Activated T-cell treated with anti-CD3 and anti-CD28 coated beads, Interleukin-2, amount 50 U/mL, for 48 hours (primary cell): ENCODE measurements around the gene ASAP2.

Experiments used
- DNase-seq, 2 experiments: peaks; one replicate each; pipeline ENCODE4 v3.0.0-alpha.2; 2020

Gene ASAP2

DNA sequence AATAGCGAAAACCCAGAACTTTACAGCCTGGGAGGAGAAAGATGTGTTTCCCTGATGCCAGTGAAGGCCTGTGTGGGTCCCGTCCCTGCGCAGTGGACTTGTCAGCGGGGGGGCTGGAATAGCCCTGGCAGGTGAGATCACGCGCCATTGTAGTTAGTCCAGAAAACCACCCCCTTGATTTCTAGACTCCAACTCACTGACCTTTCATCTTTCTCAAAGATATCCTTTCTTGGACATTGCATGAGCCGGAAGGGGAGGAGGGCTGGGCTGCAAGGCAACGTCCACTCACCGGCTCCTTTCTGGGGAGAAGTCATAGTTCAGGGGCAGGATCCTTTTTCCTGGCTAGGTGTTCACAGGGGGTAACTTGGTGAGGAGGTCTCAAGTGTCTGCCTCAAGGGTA, 22.3 kb upstream of the ASAP2 start:
- DNase-seq = no peak

DNA sequence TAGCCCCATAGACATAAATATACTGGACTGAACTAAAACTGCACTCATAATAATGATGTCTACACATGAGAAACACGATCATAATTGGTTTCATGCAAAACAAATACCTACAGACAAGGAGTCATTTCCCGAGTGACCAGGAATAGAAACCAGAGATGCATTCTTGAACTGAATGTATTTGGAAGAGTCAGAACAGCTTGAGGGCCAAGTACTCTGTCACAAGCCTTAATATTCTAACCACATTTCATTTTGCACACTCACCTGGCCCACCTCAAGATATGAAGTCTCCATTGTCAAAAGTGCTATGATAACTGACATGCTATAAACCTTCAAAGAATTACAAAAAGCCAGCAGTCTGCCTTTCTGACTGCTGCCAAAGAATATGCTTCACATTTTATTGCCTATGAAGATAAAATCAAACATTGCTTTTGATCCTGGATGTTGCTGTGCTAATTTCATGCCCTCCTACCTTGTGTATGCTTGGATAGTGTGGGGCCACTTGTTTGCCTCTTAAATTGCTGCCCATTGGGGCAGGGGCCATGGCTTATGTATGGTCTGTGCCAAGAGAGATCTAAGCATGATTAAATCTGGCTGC, 18.9 kb upstream of the ASAP2 start:
- no peak for DNase-seq

DNA sequence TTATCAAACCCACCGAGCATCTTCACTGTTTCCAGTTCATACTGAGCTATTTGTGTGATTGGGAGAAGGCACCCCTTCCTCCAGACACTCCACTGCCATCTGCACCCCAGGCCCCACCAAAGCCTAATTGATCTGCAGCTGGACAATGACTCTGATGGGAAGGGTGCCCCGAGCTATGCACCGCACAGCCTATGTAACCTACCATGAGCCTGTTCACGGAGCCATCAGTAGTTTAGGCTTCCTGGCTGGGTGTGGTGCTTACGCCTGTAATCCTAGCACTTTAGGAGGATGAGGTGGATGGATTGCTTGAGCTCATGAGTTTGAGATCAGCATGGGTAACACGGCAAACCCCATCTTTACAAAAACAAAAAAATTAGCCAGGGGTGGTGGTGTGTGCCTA, 17.8 kb upstream of the ASAP2 start:
- no peak for DNase-seq

DNA sequence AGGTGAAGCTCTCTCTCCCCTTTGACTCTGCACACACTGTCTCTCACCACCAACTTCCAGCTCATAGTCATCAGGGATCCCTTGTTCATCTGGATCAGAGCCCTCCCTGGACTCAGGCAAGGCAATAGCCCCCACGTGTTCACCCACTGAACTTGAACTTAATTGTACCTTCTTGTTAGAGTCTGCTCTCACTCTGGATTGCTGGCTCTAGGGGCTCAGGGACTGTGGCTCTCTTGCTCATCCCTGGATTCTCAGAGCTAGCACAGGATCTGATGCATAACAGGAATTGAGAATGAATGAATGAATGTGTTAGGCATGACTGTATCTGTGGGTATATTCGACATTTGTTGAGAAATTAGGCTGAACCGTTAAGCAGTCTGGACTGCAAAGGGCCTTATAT, 16.7 kb upstream of the ASAP2 start:
- no peak for DNase-seq

DNA sequence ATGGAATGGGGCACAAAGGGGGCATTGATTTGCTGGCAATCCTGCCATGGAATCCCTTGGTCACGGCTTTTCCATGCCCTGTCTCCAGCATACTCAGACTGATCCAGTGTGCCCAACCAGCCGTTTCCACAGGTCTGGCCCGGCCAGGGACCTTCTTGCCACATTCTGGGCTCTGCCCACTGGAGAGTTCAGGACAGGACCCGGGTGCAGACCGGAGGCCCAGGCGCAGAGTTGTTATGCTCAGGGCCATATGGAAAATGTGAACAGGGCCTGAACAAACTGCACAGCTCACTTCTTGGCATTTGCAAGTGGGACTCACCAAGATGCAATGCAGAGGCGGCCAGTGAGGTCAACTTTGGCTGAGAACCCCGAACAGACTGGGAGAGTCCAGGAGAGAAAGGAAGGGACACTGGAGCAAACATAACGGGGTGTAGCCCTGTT, 15.6 kb upstream of the ASAP2 start:
- no peak for DNase-seq

DNA sequence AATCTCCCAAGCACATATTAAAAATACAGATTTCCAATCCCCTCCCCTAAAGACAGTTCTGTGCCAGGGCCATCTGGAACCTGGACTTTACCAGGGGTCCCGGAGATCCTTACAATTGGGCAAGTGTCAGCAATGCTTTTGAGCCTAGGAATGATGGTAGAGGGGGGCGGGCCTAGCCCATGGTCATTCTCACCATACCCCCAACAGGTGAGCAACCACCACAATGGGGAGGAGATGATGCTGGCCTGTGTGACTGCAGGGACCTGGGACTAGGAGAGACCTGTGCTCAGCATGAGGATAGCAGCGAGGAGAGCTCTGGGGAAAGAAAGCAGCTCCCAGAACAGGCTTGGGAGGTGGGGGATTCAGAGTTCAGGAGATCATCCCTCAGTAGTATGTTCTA, 13.9 kb upstream of the ASAP2 start:
- DNase-seq = no peak

DNA sequence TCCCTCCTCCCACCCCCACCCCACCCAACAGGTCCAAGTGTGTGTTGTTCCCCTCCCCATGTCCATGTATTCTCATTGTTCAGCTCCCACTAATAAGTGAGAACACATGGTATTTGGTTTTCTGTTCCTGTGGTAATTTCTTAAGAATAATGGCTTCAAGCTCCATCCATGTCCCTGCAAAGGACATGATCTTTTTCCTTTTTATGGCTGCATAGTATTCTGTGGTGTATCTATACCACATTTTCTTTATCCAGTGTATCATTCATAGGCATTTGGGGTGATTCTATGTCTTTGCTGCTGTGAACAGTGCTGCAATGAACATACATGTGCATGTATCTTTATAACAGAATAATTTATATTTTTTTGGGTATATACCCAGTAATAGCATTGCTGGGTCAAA, 12.3 kb upstream of the ASAP2 start:
- no peak for DNase-seq

DNA sequence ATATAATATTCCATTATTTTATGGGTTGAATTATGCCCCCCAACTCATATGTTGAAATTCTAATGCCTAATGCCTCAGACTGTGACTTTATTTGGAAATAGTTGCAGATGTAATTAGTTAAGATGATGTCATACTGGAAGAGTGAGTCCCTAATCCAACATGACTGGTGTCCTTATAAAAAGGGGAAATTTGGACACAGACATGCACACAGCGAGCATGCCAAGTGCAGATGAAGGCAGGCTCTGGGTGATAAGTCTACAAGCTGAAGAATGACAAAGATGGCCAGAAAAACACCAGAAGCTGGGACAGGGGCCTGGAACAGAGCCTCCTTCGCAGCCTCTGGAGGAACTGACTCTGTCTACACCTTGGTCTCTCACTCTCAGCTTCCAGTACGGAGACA, 10.0 kb upstream of the ASAP2 start:
- DNase-seq = no peak

DNA sequence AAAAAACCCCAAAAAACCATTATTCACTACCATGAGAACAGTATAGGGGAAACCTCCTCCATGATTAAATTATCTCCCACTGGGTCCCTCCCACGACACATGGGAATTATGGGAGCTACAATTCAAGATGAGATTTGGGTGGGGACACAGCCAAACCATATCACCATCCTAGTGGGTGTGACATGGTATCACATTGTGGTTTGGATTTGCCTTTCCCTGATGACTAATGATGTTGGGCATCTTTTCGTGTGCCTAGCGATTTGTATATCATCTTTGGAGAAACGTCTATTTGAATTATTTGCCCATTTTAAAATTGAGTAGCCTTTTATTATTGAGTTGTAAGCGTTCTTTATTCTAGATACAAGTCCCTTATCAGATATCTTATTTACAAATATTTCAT, 8.7 kb upstream of the ASAP2 start:
- no peak for DNase-seq

DNA sequence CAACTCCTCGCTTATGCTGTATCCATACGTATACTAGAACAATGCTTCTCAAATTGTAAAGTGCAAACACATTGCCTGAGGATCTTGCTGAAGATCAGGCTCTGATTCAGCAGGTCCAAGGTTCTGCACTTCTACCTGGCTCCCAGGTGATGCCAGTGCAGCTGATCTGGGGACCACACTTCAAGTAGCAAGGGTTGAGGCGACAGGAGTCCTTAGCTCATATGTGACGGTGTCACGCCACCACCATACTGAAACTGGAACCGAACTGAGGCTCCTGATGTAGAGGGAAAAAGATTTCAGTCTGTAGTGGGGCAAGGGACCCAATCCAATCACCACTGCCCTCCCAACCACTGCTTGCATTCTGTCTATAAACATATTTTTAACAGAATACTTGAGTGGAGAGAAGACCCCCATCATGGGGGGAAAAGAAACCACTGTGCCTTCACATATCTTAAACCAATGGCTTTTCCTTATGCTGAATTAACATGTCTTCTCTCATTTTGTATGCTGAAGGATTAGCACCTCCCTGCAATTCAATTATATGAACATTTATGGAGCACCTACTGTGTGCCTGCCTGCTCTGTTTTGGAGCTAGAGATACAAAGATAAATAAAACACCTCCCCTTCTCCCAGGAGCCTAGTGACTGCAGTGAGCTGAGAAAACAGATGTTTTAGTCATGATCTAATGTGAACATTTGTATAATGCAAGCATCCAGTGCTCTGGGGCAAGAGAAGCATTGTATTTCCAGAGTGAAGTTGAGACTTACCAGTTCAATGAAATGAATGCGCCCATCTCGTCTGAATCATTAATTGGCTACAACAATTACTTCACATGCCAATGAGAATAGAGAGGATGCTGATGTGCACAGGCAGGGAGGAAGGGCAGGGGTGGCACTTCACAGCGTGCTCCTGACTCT, 6.6 kb upstream of the ASAP2 start:
- DNase-seq = no peak

DNA sequence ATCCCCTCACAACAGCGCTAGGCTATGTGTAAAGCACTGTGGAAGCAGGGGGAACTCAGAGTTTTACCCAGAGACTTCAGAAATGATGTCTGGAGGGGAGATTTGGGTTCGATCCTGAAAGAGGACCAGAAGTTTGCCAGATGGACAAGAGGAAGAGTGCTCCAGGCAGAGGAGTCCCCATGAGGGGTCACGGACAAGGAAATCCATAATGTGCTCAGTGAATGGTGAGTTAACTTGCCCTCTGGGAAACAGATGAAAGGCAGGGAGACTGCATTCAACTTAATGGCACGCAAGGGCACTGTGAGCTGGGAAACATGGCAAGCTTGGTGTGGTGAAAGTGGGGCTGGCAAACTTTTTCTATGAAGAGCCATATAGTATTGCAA, 6.0 kb upstream of the ASAP2 start:
- no peak for DNase-seq

DNA sequence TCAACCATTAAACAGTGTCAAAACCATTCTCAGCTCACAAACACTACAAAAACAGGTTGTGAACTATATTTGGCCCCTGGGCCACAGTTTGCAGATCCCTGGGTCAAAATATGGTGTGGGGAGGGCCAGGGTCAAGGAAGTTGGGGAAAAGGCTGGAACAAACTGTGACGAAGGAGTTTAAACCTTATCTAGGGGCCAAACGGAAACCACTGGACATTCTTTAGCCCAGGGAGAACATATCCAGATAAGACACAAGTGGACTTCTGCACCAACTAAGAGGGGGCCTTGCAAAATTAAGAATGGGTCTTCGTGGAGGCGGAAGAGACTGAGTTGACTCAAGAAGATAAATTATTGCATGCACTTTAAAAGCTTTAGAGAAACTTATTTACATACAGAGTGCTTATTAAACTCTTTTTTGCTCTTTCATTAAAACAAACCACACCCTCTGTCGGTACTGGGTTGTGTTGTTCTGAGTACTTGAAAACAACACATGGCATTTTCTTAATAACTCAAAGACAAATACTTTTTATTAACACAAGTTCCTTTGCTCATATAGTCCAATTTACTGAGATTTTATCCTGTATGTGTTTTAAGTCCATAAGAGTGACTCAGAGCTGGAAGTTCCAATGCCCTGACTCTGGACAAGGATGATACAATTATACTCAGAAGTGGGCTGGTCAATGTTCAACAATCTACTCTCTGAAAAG, 5.3 kb upstream of the ASAP2 start:
- no peak for DNase-seq

DNA sequence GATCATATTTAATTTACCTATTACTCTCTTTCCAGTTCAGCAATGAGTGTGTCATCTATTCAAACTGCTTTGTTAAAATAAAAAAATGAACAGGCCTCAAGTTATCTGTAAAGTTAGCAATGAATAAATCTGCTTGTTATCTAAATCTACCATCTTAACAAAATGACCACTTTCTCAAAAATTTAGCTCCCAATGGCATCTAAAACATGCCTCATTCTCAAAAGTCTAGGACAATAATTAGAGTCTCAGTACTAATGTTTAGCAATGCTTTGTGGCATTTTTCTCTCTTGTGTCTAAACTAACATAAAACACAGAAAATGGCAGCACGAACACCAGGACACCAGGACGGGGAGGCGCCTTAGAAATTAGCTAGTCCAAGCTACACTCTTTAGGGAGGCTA, 3.6 kb upstream of the ASAP2 start:
- DNase-seq = no peak

DNA sequence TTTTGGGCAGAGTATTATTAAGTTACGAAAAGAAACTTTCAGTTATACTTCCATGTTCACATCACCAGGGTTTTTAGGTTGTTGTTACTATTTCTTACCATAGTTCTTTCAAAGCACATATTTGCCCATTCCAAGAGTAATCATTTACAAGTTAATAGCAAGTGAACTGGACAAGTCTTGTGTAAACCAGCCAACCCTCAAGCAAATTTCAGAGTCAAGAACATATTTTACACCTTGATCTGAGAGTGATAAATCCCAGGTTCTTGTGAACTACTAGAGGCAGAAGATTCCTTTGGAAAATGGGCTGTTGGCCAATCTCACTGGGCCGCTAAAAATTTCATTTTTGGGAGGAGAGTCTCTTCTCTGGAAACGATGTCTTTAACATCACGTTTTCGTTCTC, 2.7 kb upstream of the ASAP2 start:
- no peak for DNase-seq

DNA sequence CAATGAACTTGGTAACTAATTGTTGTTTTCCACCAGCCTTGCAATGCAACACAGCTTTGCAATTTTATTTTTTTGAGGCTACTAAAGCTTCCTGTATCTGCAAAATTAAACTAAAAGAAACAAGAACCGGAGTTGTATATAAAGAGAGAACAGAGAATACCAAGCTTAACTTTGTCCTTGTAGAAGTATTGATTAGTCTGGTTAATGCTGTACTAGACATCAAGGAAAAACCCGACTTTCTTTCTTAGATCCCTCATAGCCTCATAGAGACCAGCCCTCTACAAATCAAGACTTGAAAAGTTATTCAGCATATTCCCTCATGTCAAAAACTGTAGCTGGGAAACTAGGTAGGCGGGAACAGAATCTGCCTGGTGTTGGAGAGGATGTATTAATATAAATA, 1.7 kb upstream of the ASAP2 start:
- no peak for DNase-seq

DNA sequence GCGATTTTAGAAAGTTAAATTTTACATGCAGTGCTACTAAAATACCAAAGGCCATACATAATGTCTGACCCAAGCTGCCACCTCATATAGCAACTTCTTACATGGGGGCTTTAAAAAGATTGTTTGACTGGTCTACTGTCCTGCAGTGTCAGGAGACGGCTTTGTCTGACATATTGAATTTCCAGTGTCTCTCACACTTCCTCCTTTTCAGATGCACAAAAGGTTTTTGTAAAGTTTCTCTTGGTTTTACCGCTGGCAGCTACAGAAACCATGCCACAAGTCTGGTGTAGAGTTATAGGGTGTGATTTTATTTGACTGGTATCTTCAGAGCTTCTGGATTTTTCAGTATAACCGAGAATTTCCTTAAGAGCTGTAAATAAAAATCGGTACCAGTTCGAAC, 1.1 kb upstream of the ASAP2 start:
- no peak for DNase-seq

DNA sequence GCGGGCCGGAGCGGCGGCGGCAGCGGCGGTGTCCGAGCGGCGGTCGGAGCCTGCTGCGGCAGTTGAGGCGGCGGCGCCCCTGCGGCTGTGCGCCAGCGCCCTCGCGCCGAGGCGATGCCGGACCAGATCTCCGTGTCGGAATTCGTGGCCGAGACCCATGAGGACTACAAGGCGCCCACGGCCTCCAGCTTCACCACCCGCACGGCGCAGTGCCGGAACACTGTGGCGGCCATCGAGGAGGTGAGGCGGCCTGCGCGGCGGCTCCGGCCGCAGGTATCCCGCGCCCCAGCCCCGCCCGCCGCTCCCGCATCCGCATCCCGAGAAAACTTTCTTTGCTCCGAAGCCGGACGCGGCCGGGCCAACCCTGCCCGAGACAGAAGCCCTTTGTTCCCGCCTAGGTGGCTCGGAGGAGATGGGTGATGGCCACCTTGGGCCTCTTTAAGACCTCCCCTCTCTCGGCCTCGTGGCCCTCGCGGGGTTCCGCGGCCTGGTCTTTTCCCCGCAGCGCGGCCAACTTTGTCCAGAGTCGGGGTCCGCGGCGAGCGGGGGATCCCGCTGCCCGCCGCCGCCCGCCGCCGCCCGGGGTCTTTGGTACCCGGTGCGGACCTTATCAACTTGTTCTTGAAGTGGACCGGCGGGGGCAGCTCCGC, 504 bp downstream of the ASAP2 start:
- peak; percentile 34 to 42 for DNase-seq

DNA sequence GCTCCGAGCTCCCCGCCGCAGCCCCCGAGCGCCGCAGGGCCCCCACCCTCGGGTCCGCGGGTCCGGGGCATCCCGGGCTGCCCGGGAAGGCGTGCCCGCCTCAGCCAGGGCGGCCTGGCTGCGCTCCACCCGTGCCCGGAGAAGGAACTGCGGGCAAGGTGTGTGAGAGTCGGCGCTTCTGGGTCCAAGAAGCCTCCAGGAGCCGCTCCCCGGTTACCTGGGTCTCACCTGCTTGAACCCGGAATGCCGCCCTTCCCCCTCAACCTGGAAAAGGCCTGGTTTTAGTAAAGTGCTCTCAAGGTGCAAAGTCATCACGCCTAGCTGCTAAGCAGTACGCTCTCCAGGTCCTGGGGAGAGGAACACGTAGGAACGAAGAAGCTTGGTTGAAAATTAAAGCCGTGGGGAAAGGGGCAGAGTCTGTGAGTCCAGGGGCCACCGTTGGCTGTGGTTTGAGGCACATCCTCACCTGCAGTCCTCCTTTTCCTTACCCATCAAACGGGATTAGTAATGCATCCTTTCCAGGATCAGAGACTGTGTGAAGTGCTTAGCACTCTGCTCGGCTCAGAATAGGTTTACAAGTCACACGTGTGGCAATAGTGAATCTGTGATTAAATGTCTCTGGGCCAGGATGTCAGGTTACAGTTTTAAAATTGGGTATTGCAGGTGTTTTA, 1.2 kb downstream of the ASAP2 start:
- DNase-seq = peak; percentile 32 to 37

DNA sequence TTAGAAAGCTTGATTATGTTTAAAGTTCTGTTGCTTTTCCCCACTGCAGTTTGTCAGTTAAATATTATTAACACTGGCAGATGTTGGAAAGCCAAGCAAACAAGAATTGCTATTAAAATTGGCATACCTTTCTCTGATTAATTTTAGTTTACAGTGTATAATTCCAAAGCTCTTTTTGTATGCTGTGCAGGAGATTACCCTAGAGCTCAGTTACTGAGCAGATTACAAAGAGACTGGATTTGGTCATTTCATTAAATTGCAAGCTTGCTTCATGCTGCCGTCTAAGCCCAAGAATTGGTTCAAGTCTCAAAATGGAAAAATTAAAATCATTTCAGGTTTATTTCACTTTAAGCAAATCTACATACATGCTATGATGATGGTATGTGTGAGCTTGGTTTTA, 2.3 kb downstream of the ASAP2 start:
- DNase-seq = no peak

DNA sequence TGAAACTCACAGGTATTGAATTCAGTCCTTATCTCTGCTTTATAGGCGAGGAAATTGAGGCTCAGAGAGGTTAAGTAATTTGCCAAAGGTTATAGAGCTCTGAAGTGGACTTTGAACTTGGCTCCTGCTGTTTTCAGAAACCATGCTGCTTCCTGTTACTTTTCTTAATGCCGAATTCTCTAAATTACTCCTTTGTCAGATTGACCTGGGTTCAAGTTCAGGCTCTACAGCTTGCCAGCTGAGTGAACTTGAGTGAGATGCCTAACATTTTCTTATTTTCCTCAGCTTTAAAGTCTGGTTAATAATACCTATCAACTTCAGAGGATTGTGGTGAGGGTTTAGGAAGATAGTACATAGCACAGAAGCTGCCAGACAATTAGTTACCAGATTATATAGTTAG, 3.4 kb downstream of the ASAP2 start:
- no peak for DNase-seq

DNA sequence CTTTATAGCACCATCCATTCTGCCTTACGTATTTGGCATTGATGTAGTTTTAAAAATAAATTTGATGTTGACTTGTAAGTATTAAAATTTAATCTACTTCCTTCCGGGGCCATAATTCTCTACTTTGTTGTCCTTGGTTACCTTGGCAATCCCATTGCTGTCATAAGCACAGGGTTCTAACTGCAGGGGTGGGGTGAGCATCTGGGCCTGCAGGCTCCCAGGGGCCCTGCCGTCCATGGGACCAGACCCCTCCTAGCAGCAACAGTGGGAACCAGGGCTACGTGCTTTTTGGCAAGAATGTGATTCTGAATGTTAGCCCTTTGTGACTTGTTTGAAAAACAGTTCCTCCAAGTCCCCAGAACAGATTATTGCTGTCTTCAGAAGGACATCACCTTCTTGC, 4.9 kb downstream of the ASAP2 start:
- no peak for DNase-seq

DNA sequence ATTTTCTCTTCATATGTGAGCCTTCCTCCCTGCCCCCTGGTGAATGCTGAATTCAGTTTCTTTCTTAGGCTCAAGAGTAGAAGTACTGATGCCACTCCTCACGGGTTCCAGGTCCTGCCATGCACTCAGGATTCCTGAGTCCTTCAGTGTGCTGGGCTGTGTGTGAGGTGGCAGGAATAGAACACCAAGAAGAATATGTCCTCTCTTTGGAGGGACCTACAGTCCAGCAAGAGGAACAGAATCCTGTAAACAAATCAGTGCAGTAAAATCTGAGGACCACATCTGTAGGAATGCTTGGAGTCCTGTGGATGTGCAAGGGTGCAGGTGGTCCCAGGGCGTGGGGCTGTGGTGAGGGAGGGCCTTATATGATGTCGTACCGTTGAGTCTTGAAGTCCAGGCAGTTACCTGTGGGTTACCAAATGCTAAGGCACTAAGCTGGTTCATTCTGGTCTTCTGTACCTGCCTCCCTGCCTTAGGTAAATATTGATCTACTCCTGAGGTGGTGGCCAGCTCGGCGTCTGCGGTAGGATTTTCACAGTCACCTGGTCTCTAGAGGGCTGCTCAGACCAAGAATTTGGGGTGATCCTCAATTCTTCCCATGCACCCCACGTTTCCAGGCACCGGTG, 5.5 kb downstream of the ASAP2 start:
- no peak for DNase-seq
